Measurements from ENCODE around the gene KCNJ10.

KCNJ10 gene

GRCh38 chr1:160071289-160071688 is 1.3 kb upstream of the KCNJ10 start:
- no peak for TF ChIP-seq EZH2phosphoT487 (IDR thresholded peaks at IDR 0.05; ENCODE audit: borderline replicate concordance)
- no peak for TF ChIP-seq CTCF (conservative IDR thresholded peaks at IDR 0.05; ENCODE audit: low read length)
- Histone ChIP-seq H3K4me2 (ENCODE audit: low read depth, low read length, poor library complexity, severe bottlenecking) (no peak overlapping the region), H3K27me3 (ENCODE audit: insufficient read depth, low read length, poor library complexity, severe bottlenecking) (peaks cover 9% of the 10 kb centered on the region)

GRCh38 chr1:160070243-160071163 is 543 bp upstream of the KCNJ10 start:
- Histone ChIP-seq H3K9me2 (replicated peaks; ENCODE audit: low read depth, low read length) (no peaks in the 10 kb centered on the region), H3K4me1 (ENCODE audit: insufficient read depth, low read length, poor library complexity, severe bottlenecking) (peaks cover 6% of the 10 kb centered on the region), H2AFZ (ENCODE audit: low read length) (peak overlapping the region; percentile 85), H3K36me3 (ENCODE audit: insufficient read depth, low read length) (no peaks in the 10 kb centered on the region), H4K20me1 (ENCODE audit: insufficient read depth, low read length, poor library complexity, severe bottlenecking) (no peaks in the 10 kb centered on the region), H3K4me3 (ENCODE audit: low read length, poor library complexity, severe bottlenecking) (peak overlapping the region; percentile 75), H3K27me3 (ENCODE audit: insufficient read depth, low read length, poor library complexity, severe bottlenecking) (peaks cover 9% of the 10 kb centered on the region), H3F3A (ENCODE audit: low read depth) (no peaks in the 10 kb centered on the region), H3K4me2 (ENCODE audit: low read depth, low read length, poor library complexity, severe bottlenecking) (peak overlapping the region; percentile 78), H3K9me3 (ENCODE audit: insufficient read depth, low read depth, low read length) (no peaks in the 10 kb centered on the region), H3K79me2 (ENCODE audit: insufficient read depth, low read length) (no peaks in the 10 kb centered on the region), H3K9ac (ENCODE audit: low read depth, low read length, poor library complexity, severe bottlenecking) (peak overlapping the region; percentile 28)
- TF ChIP-seq EZH2phosphoT487 (IDR thresholded peaks at IDR 0.05; ENCODE audit: borderline replicate concordance) = no peak
- TF ChIP-seq CTCF (conservative IDR thresholded peaks at IDR 0.05; ENCODE audit: low read length) = no peak

More at GRCh38 chr1:160071289-160071688, 1.3 kb upstream of the KCNJ10 start:
- H3K4me1 ChIP-seq (ENCODE audit: insufficient read depth, low read length, poor library complexity, severe bottlenecking) = peaks cover 6% of the 10 kb centered on the region
- H3F3A ChIP-seq (ENCODE audit: low read depth) = no peaks in the 10 kb centered on the region
- H3K4me3 ChIP-seq (ENCODE audit: low read length, poor library complexity, severe bottlenecking) = no peak overlapping the region
- no peaks in the 10 kb centered on the region for H3K36me3 ChIP-seq (ENCODE audit: insufficient read depth, low read length)
- H4K20me1 ChIP-seq (ENCODE audit: insufficient read depth, low read length, poor library complexity, severe bottlenecking) = no peaks in the 10 kb centered on the region
- no peaks in the 10 kb centered on the region for H3K79me2 ChIP-seq (ENCODE audit: insufficient read depth, low read length)
- H3K9me2 ChIP-seq (replicated peaks; ENCODE audit: low read depth, low read length) = no peaks in the 10 kb centered on the region
- no peaks in the 10 kb centered on the region for H3K9me3 ChIP-seq (ENCODE audit: insufficient read depth, low read depth, low read length)
- H3K9ac ChIP-seq (ENCODE audit: low read depth, low read length, poor library complexity, severe bottlenecking) = no peak overlapping the region
- H2AFZ ChIP-seq (ENCODE audit: low read length) = no peak overlapping the region

GRCh38 chr1:160068225-160068624 is 1.7 kb downstream of the KCNJ10 start:
- H3F3A ChIP-seq (ENCODE audit: low read depth) = no peaks in the 10 kb centered on the region
- no peak overlapping the region for H3K4me3 ChIP-seq (ENCODE audit: low read length, poor library complexity, severe bottlenecking)
- no peaks in the 10 kb centered on the region for H4K20me1 ChIP-seq (ENCODE audit: insufficient read depth, low read length, poor library complexity, severe bottlenecking)
- no peaks in the 10 kb centered on the region for H3K79me2 ChIP-seq (ENCODE audit: insufficient read depth, low read length)
- no peak overlapping the region for H3K9ac ChIP-seq (ENCODE audit: low read depth, low read length, poor library complexity, severe bottlenecking)
- H3K4me1 ChIP-seq (ENCODE audit: insufficient read depth, low read length, poor library complexity, severe bottlenecking) = peaks cover 6% of the 10 kb centered on the region
- H3K36me3 ChIP-seq (ENCODE audit: insufficient read depth, low read length) = no peaks in the 10 kb centered on the region
- no peaks in the 10 kb centered on the region for H3K9me3 ChIP-seq (ENCODE audit: insufficient read depth, low read depth, low read length)
- H2AFZ ChIP-seq (ENCODE audit: low read length) = no peak overlapping the region
- TF ChIP-seq CTCF (conservative IDR thresholded peaks at IDR 0.05; ENCODE audit: low read length) (no peak), EZH2phosphoT487 (IDR thresholded peaks at IDR 0.05; ENCODE audit: borderline replicate concordance) (no peak)
- peaks cover 9% of the 10 kb centered on the region for H3K27me3 ChIP-seq (ENCODE audit: insufficient read depth, low read length, poor library complexity, severe bottlenecking)
- no peak overlapping the region for H3K4me2 ChIP-seq (ENCODE audit: low read depth, low read length, poor library complexity, severe bottlenecking)
- no peaks in the 10 kb centered on the region for H3K9me2 ChIP-seq (replicated peaks; ENCODE audit: low read depth, low read length)
